ENCODE results near the gene NOL7.

NOL7 gene

GRCh38 chr6:13614926-13615791 lies at the start of gene NOL7:
TSS of gene NOL7 (plus strand) at chr6:13615335. CDS start at chr6:13615359, 24 bp downstream.
- DNase-seq = peak; percentile 99

DNA sequence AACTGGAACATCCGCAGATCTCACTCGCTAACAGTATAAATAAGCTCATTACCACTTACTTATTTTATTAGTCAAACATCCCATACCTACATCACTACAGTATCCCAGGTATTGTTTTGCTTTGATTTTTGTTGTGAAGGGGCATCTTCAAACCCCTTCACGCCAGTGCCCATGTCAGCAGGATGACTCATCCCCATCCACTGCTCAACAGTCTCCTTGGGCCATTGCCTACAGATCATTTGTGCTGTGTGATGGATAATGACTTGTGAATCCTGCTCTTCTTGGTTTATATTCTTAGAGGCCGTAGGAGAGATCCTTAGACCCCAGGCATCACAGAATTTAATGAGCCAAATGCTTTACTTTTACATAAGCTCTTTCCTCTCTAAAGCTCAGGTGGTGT lies 49.2 kb upstream of the NOL7 start:
- DNase-seq = no peak

DNA sequence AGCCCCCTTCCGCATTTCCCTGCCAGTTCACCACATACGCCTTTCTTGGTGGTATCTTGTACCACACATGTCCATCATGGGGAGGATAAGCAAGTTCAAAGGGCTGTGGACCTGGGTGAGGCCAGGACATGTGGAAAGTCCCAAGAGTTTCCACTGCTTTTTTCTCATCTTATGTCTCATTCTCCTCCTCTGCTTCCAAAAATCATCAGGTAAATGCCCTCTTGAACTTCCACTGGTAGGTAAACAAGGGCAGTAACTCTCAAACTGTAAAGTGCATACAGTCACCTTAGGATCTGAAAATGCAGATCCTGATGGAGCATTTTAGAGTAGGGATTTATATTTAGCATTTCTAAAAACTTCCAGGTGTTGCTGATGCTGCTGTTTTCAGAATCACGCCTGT lies 48.6 kb upstream of the NOL7 start:
- no peak for DNase-seq

GRCh38 chr6:13568970-13569369 lies 46.2 kb upstream of the NOL7 start:
- no peak for DNase-seq

GRCh38 chr6:13572240-13572639 lies 42.9 kb upstream of the NOL7 start:
- DNase-seq = no peak

GRCh38 chr6:13572951-13573654 lies 42.0 kb upstream of the NOL7 start:
- no peak for DNase-seq

GRCh38 chr6:13573669-13574110 lies 41.4 kb upstream of the NOL7 start:
- DNase-seq = peak; percentile 61

DNA sequence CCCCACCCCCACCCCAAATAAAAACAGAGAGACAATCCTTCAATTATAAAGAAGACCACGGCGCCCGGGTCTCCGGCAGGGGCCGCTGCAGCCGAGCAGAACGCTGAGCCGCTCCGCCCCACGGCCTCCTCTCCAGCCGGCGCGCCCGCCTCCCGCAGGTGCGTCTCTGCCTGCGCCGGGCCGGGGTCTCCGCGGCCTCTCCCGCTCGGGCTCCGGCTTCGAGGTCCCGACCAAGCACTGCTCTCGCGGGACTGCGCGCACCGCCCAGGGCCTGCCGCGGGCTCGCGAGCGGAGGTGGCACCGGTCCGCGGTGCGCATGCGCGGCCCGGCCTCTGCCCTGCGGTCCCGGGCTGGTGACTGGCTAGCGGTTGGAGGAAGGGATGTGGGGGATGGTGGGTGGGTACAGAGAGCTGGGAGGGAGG lies 41.0 kb upstream of the NOL7 start:
- peak; percentile 95 for DNase-seq

- peak; percentile 91 for DNase-seq
Measured at GRCh38 chr6:13574571-13575376, 40.4 kb upstream of the NOL7 start, which contains the start of gene SIRT5. TSS of gene SIRT5 (plus strand) at chr6:13574601. CDS start at chr6:13584111, 9,510 bp downstream.

DNA sequence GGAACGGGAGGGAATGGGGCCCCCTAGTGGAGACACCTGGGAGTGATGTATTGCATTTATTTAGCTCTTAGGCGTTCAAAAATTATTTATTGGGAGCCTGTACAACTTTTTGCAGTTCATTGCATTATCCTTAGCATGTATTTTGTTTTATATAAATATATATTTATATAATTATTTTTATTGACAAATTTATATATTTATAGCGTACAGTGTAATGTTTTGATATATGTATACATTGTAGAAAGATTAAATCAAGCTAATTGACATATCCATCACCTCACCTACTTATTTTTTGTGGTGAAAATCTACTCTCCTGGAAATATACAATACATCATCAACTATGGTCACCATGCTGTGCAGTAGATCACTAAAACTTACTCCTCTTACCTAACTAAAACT lies 39.8 kb upstream of the NOL7 start:
- DNase-seq = no peak

DNA sequence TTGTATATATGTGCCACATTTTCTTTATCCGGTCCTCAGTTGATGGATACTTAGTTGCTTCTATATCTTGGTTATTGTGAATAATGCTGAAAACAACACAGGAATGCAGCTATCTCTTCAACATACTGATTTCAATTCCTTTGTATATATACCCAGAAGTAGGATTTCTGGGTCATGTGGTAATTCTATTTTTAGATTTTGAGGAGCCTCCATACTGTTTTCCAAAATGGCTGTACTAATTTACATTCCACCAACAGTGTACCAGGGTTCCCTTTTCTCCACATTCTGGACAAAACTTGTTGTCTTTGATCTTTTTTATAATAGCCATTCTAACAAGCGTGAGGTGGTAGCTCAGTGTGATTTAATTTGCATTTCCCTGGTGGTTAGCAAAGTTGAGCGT lies 39.1 kb upstream of the NOL7 start:
- no peak for DNase-seq

DNA sequence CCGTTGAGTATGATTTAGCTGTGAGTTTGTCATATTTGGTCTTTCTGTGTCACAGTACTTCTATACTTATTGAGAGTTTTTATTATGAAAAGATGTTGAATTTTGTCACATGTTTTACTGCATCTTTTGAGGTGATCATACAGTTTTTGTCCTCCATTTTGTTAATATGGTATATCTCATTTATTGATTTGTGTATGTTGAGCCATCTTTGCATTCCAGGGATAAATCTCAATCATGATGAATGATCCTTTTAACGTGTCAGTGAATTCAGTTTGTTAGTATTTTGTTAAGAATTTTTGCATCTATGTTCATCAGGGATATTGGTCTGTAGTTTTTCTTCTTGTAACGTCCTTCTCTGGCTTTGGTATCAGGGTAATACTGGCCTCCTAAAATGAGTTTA lies 37.2 kb upstream of the NOL7 start:
- DNase-seq = no peak

- DNase-seq = no peak
Measured at GRCh38 chr6:13579911-13580310, 35.2 kb upstream of the NOL7 start.

DNA sequence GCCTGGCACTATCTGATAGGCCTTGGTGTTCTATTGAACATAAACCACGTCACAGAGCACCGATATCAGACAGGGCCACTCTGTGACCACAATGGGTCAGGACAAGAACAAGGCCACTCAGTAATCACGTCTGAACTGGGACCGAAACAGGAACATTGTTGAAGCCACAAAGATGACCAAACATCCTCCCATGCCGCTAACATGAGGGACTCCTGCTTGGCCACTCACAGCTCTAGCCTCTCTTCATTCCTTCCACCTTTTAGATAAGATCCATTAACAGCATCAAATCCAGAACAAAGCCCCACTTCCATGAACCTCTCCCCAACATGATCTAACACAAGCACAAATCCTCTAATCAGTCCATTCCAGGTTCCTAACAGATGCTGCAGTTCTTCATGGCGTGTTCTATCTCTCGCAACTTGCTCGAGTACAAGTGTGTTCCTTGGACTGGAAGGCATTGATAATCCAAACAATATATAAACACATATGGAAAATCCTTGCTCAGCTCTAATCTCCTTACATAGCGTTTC lies 33.4 kb upstream of the NOL7 start:
- DNase-seq = no peak

DNA sequence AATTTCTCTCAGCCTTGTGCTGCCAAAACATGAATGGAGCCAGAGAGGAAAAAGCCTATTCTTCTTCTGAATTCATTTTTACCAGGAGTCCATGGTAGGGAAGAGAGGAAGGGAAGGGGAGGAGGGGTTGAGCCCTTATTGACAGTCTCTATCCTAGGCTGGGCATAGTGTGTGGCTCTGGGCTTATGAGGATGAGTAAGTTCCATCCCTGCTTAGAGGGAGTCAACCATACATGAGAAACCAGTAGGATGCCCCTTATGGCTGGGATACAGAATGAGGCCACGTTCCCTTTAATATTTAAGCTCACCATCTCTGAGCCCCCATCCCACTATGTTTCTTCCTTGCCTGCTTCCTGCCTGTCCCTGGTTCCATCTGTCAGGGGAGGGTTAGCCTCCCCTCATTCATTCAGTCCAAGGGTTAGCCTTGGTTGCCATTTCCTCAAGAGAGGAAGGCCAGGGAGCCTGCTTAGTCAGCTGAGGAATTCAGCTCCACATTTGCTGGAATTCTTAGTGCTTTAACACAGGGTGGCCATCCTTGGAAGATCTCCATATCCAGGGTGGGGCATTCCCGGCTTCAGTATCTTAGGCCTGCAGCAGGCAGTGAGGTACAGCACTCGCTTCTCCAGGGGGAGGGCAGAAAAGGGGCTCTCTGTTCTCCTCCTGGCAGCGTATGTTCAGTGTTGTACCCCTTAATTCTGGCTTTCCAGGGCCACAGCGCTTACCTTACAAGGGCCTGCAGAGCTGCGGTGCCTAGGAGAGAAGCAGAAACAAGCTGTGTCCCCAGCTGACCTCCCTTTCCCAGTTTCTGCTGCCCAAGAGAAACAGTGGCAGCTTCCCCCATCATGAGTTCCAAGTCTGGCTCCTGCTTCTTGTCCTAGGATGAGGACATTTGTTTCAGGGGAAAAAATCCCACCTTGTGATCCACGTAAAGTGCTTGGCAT lies 28.3 kb upstream of the NOL7 start:
- DNase-seq = no peak

- no peak for DNase-seq
Measured at GRCh38 chr6:13589801-13590200, 25.3 kb upstream of the NOL7 start.

- no peak for DNase-seq
Measured at GRCh38 chr6:13590574-13591153, 24.5 kb upstream of the NOL7 start.

DNA sequence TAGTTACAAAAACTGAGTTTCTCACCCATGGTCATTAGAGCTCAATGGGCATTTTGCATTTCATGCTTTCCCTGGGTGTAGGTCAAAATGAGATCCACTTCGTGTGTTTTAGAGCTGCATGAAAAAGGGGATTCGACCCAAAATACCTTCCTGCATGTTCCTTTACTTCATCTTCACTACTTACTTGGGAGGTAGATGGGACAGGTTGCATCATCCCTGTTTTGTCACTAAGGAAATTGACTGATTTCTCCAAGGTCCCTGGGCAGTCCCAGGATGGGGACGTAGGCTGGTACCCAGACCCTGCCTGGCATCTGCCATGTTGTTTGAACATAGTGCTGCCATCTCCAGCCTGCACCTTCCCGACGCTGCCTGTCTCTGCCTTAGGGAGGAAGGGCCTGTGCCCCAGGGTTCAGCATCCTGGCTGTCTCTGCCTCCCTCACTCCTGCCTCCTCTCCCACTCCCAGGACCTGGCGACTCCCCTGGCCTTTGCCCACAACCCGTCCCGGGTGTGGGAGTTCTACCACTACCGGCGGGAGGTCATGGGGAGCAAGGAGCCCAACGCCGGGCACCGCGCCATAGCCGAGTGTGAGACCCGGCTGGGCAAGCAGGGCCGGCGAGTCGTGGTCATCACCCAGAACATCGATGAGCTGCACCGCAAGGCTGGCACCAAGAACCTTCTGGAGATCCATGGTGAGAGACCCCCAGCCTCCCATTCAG lies 23.8 kb upstream of the NOL7 start:
- DNase-seq = no peak

GRCh38 chr6:13593103-13593502 lies 22.0 kb upstream of the NOL7 start:
- no peak for DNase-seq

DNA sequence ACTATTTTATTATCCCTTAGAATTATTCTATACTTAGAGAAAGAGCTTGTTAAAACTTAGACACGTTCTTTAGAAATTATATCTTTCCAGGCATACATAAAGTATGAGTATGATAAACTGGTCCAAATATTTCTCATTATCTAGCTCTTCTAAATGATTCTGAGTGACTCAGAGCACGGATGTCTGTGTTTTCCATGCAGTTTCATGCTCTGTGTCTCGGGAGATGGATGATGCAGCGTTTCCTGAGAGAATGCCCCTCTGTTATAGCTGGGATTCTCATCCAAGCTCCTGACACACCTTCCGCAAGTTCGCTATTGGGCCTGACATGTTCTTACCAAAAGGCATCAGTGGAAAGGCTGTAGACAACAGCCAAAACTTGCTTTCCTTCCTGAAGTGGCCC lies 21.4 kb upstream of the NOL7 start:
- no peak for DNase-seq

DNA sequence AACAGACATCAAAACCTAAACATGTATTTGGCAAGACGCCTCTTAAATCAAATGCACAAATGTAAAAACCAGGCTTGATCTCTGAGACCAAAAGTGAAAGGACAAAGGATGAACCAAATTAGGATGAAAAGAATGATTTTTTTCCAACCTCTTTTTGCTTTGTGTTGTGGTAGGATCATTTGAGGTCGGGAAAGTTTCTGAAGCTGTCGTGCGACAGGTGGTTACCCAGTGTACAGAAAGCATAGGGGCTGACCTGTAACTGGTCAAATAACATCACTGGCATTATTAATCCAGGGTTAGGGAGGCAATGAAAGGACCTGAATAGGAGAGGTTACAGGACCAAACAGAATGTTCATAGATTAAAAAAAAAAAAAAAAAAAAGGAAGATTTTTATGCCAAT lies 18.1 kb upstream of the NOL7 start:
- DNase-seq = no peak
